Measurements from ENCODE around the gene FAM83E.

DNA sequence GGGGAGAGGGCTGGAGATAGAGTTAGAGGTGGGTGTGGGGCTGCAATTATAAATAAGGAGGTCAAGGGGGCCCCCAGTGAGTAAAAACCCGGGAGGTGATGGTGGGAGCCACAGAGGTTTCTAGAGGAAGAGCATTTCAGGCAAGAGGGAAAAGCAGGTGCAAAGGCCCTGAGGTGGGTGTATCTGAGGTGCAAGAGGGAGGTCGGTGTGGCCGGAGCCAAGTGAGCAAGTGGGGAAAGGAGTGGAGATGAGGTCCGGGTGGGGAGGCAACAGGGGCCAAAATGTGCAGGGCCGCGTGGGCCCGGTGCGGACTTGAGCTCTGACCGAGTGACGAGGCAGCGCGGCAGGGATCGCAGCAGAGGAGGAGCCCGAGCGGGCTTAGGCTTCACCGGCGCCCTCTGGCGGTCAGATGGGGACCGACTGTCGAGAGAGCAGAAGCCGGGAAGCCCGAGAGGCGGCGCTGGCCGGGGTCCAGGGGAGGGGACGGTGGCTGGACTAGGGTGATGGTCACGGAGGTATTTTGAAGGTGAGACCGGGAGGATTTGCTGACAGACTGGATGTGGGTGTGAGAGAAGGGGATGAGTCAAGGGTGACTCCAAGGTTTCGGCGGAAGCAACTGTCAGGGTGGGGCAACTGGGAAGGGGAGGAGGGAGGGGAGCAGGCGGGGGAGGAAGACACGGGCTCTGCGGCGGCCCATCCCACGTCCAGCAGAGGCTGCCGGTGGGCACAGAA lies 26.0 kb downstream of the FAM83E start:
- TF ChIP-seq POLR2AphosphoS5 (IDR thresholded peaks at IDR 0.05; ENCODE audit: low read depth), result no peak
- no peak for TF ChIP-seq EZH2 (IDR thresholded peaks at IDR 0.05; ENCODE audit: low read depth, unreplicated experiment)
- no peak for TF ChIP-seq REST (IDR thresholded peaks at IDR 0.05; ENCODE audit: unreplicated experiment)
- TF ChIP-seq CTCF (conservative IDR thresholded peaks at IDR 0.05; ENCODE audit: low read depth in 2 of 2), result peak; percentile 85 to 94
- TF ChIP-seq EZH2phosphoT487 (IDR thresholded peaks at IDR 0.05; ENCODE audit: unreplicated experiment), result no peak
- TF ChIP-seq STAT1 (IDR thresholded peaks at IDR 0.05; ENCODE audit: unreplicated experiment), result no peak
- no peak for TF ChIP-seq ZNF462 (CRISPR knock-in tag; IDR thresholded peaks at IDR 0.05)
- TF ChIP-seq CREB1 (CRISPR knock-in tag; IDR thresholded peaks at IDR 0.05; ENCODE audit: low read depth), result peak; percentile 68
- TF ChIP-seq JUNB (IDR thresholded peaks at IDR 0.05; ENCODE audit: unreplicated experiment), result no peak
- no peak for TF ChIP-seq ZNF331 (CRISPR knock-in tag; IDR thresholded peaks at IDR 0.05; ENCODE audit: low read depth)
- 0 out of 2 replicates have a peak, but pooled peaks have one; percentile 47 for TF ChIP-seq ZNF114 (CRISPR knock-in tag; IDR thresholded peaks at IDR 0.05)
- no peak for TF ChIP-seq ETS1 (IDR thresholded peaks at IDR 0.05)
